Neural progenitor cell (in vitro differentiated cells): ENCODE results near the gene SEL1L2. TPM values are rescaled to one million over a fixed set of nuclear protein-coding genes. Genes with fewer than 3 reads are reported as not detected.

ENCODE experiments used
- DNase-seq: peaks from one replicate; pipeline ENCODE4 v3.0.0-alpha.2; 2016; ENCODE audit warnings: low spot score
- H2AFZ ChIP-seq: fragments of 200-600 bp; sonication (generic); replicated peaks from 2 replicates; pipeline ENCODE4 v1.6.1; 2016; ENCODE audit warnings: antibody characterized with exemption
- H3F3A ChIP-seq: fragments of 200-600 bp; sonication (generic); 2 replicates; pipeline ENCODE4 v1.6.1; 2016; ENCODE audit warnings: antibody characterized with exemption, low read depth
- H3K27ac ChIP-seq: fragments of 200-600 bp; sonication (generic); 2 replicates; pipeline ENCODE4 v1.5.1; 2016; ENCODE audit warnings: mild to moderate bottlenecking
- H3K27me3 ChIP-seq: fragments of 200-600 bp; sonication (generic); 2 replicates; pipeline ENCODE4 v1.6.1; 2016; ENCODE audit warnings: mild to moderate bottlenecking, moderate library complexity
- H3K36me3 ChIP-seq: fragments of 200-600 bp; sonication (generic); 2 replicates; pipeline ENCODE4 v1.5.1; 2016
- H3K4me1 ChIP-seq: fragments of 200-600 bp; sonication (generic); 2 replicates; pipeline ENCODE4 v1.6.1; 2016; ENCODE audit warnings: mixed run types
- H3K4me2 ChIP-seq: fragments of 200-600 bp; sonication (generic); 2 replicates; pipeline ENCODE4 v1.6.1; 2016
- H3K4me3 ChIP-seq: fragments of 200-600 bp; sonication (generic); 2 replicates; pipeline ENCODE4 v1.5.1; 2016
- H3K79me2 ChIP-seq: fragments of 200-600 bp; sonication (generic); 2 replicates; pipeline ENCODE4 v1.6.1; 2016; ENCODE audit warnings: low read depth
- H3K9ac ChIP-seq: fragments of 200-600 bp; sonication (generic); 2 replicates; pipeline ENCODE4 v1.6.1; 2016
- H3K9me3 ChIP-seq: fragments of 200-600 bp; sonication (generic); 2 replicates; pipeline ENCODE4 v1.5.1; 2016; ENCODE audit warnings: low read depth
- H4K20me1 ChIP-seq: fragments of 200-600 bp; sonication (generic); 2 replicates; pipeline ENCODE4 v1.6.1; 2016; ENCODE audit warnings: low read depth
- H3K27ac Mint-ChIP-seq: 3 replicates; pipeline ENCODE4 v1.8.0; 2021; ENCODE audit warnings: mixed read lengths
- H3K27me3 Mint-ChIP-seq: 2 replicates; pipeline ENCODE4 v1.8.0; 2022; ENCODE audit warnings: low read depth, mild to moderate bottlenecking, inconsistent platforms, moderate library complexity, mixed read lengths; ENCODE audit not compliant: insufficient read depth
- H3K36me3 Mint-ChIP-seq: 3 replicates; pipeline ENCODE4 v1.8.0; 2021; ENCODE audit warnings: mixed read lengths
- H3K4me1 Mint-ChIP-seq: 3 replicates; pipeline ENCODE4 v1.8.0; 2021; ENCODE audit warnings: mixed read lengths
- H3K4me3 Mint-ChIP-seq: 3 replicates; pipeline ENCODE4 v1.8.0; 2021; ENCODE audit warnings: mild to moderate bottlenecking, moderate library complexity, mixed read lengths
- H3K9me3 Mint-ChIP-seq: 3 replicates; pipeline ENCODE4 v1.8.0; 2020; ENCODE audit warnings: mixed read lengths
- CTCF ChIP-seq: fragments of 200-600 bp; sonication (generic); IDR thresholded peaks from 2 replicates; pipeline ENCODE4 v1.5.1; 2017; ENCODE audit warnings: antibody characterized with exemption, mild to moderate bottlenecking
- EZH2 ChIP-seq: fragments of 200-600 bp; sonication (generic); IDR thresholded peaks from 2 replicates; pipeline ENCODE4 v1.6.1; 2017; ENCODE audit warnings: antibody characterized with exemption, mild to moderate bottlenecking, moderate library complexity
- EZH2phosphoT487 ChIP-seq: fragments of 200-600 bp; sonication (generic); IDR thresholded peaks from 2 replicates; pipeline ENCODE4 v1.6.1; 2017; ENCODE audit warnings: antibody characterized with exemption
- total RNA-seq: library from RNA; depleted of rRNA; stranded (reverse); fragments of >200 nt; gene quantifications from 2 replicates; pipeline ENCODE4 v1.2.3, GENCODE V29; 2015; ENCODE audit warnings: low replicate concordance

Gene SEL1L2
- total RNA-seq, 1 donor from 2014 or later, result 0.77 TPM

GRCh38 chr20:13909067-13909466, 81.3 kb downstream of the SEL1L2 start:
- no peaks in the 10 kb centered on the region for H3K4me1 ChIP-seq
- TF ChIP-seq CTCF, result no peak
- no peak for TF ChIP-seq EZH2
- no peak for TF ChIP-seq EZH2phosphoT487
- Mint-ChIP-seq H3K4me3 (no peak overlapping the region), H3K27me3 (no peaks in the 10 kb centered on the region), H3K9me3 (no peaks in the 10 kb centered on the region), H3K4me1 (peaks cover 6% of the 10 kb centered on the region), H3K27ac (no peak overlapping the region), H3K36me3 (no peaks in the 10 kb centered on the region)
- no peaks in the 10 kb centered on the region for H3K27me3 ChIP-seq
- no peaks in the 10 kb centered on the region for H4K20me1 ChIP-seq
- H3K4me2 ChIP-seq, result no peak overlapping the region
- no peaks in the 10 kb centered on the region for H3F3A ChIP-seq
- no peak for DNase-seq
- H3K9ac ChIP-seq, result no peak overlapping the region
- no peak overlapping the region for H3K27ac ChIP-seq
- H3K9me3 ChIP-seq, result no peaks in the 10 kb centered on the region
- no peaks in the 10 kb centered on the region for H3K36me3 ChIP-seq
- H3K79me2 ChIP-seq, result no peaks in the 10 kb centered on the region
- no peak overlapping the region for H3K4me3 ChIP-seq
- peak overlapping the region; percentile 2 for H2AFZ ChIP-seq

GRCh38 chr20:13904766-13905165, 85.6 kb downstream of the SEL1L2 start:
- no peaks in the 10 kb centered on the region for H3K9me3 ChIP-seq
- H2AFZ ChIP-seq, result no peak overlapping the region
- no peaks in the 10 kb centered on the region for H3K36me3 ChIP-seq
- H3K4me3 ChIP-seq, result no peak overlapping the region
- no peak overlapping the region for H3K27ac ChIP-seq
- H4K20me1 ChIP-seq, result no peaks in the 10 kb centered on the region
- no peak overlapping the region for H3K9ac ChIP-seq
- TF ChIP-seq EZH2, result no peak
- TF ChIP-seq CTCF, result no peak
- no peak for TF ChIP-seq EZH2phosphoT487
- no peak overlapping the region for H3K4me2 ChIP-seq
- Mint-ChIP-seq H3K4me1 (no peaks in the 10 kb centered on the region), H3K4me3 (no peak overlapping the region), H3K9me3 (no peaks in the 10 kb centered on the region), H3K36me3 (no peaks in the 10 kb centered on the region), H3K27ac (no peak overlapping the region), H3K27me3 (peaks cover 2% of the 10 kb centered on the region)
- H3K79me2 ChIP-seq, result no peaks in the 10 kb centered on the region
- H3K4me1 ChIP-seq, result no peaks in the 10 kb centered on the region
- no peaks in the 10 kb centered on the region for H3F3A ChIP-seq
- H3K27me3 ChIP-seq, result no peaks in the 10 kb centered on the region
- no peak for DNase-seq

- Mint-ChIP-seq H3K27me3 (peaks cover 2% of the 10 kb centered on the region), H3K4me3 (no peak overlapping the region), H3K36me3 (no peaks in the 10 kb centered on the region), H3K27ac (no peak overlapping the region), H3K9me3 (no peaks in the 10 kb centered on the region), H3K4me1 (no peaks in the 10 kb centered on the region)
- TF ChIP-seq EZH2 (no peak), CTCF (no peak), EZH2phosphoT487 (no peak)
- no peaks in the 10 kb centered on the region for H3K79me2 ChIP-seq
- H3K27ac ChIP-seq, result no peak overlapping the region
- no peak overlapping the region for H2AFZ ChIP-seq
- no peaks in the 10 kb centered on the region for H3K27me3 ChIP-seq
- H3K36me3 ChIP-seq, result no peaks in the 10 kb centered on the region
- H3K4me2 ChIP-seq, result no peak overlapping the region
- no peak overlapping the region for H3K9ac ChIP-seq
- H3K4me3 ChIP-seq, result no peak overlapping the region
- no peaks in the 10 kb centered on the region for H3F3A ChIP-seq
- DNase-seq, result no peak
- H4K20me1 ChIP-seq, result no peaks in the 10 kb centered on the region
- no peaks in the 10 kb centered on the region for H3K9me3 ChIP-seq
- no peaks in the 10 kb centered on the region for H3K4me1 ChIP-seq
These were observed 89.9 kb downstream of the SEL1L2 start for GRCh38 chr20:13900496-13900895.
